ENCODE measurements around the gene CCDC102A. TPM values are rescaled to one million over a fixed set of nuclear protein-coding genes. Genes with fewer than 3 reads are reported as not detected.

CCDC102A gene
- total and polyA plus RNA-seq, 2 donors (not counting 3 experiments of a cell fraction or from before 2014, with no cell fraction given): 7.8 to 12.2 TPM

DNA sequence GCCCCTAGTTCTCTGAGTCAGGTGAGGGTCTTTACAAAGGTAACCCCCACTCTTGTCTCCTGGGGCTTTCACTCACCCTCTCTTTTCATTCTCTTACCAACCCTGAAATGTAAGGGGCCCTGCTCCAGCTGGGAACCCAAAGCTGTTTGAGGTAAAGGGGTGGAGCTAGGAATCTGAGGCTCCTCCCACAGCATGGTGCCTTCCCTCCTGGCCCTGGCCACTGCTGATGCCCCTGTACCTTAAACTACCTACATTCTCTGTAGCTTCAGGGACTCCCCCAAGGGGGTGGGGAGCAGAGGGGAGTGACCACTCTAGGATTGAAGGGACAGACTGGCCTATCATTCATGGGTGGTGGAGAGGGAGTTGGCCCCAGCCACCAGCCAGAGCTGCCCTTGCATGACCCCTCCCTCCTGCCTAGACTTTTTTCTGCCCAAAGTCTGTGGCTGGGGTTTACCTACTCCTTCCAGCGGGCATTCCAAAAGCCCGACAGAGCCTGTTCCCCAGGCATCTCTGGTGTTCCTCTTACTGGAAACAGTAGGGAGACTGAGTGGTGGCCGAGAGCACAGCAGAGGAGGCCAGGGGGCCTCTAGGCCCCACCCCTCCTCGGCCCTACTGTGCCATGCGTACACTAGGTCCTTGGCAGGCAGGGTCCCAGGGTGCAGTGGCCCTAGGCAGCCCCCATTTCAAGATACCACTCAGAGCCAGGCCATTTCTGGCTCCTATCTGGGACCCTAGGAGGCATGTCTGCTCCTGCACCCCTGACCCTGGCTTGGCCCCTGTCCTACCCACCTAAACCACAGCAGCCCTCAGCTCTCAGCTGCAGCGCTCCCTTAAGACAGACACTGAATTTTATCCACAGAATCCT lies 59.6 kb downstream of the CCDC102A start:
- H2AFZ ChIP-seq (ENCODE audit: low read depth, low read length): no peak overlapping the region
- H3K27ac ChIP-seq (ENCODE audit: insufficient read depth, low read depth, low read length): no peak overlapping the region
- ChIA-PET POLR2A (no interaction called here), CTCF (interaction anchor here (0.6 to 4.8 kb wide), 3 partner anchors 13 to 44 kb away, joined by 4 to 25 read pairs (median 24); partner anchors contain the start of gene POLR2C)
- no peak for FAIRE-seq
- no peaks in the 10 kb centered on the region for H3K9me3 ChIP-seq (replicated peaks; ENCODE audit: control insufficient read depth, insufficient read depth, low read length)
- no peak for DNase-seq (ENCODE audit: low read depth, low spot score)
- H3K4me3 ChIP-seq (replicated peaks in 1 of 3; ENCODE audit: insufficient read depth in 1 of 3, low read depth in 1 of 3, low read length in 3 of 3): no peak overlapping the region
- H4K20me1 ChIP-seq (replicated peaks; ENCODE audit: control insufficient read depth, extremely low read depth, insufficient read depth, low read length): no peaks in the 10 kb centered on the region
- dilution Hi-C loops (cut with MboI; ENCODE audit: extremely low pct_ligation_motif_present, low sequenced_read_pairs): no loop called here
- no peaks in the 10 kb centered on the region for H3K9me1 ChIP-seq (replicated peaks; ENCODE audit: control insufficient read depth, extremely low read depth, insufficient read depth, low read length)
- no TSS peak for BruUV-seq (replicated peaks)
- H3K36me3 ChIP-seq (ENCODE audit: control insufficient read depth in 2 of 2, extremely low read depth in 1 of 2, insufficient read depth in 2 of 2, low read length in 2 of 2): peaks cover 0 to 24% of the 10 kb centered on the region in 2 experiments
- intact Hi-C loops (cut with micrococcal nuclease): loop anchor here (1.0 to 10.0 kb wide), 2 partner anchors 43 to 168 kb away; no protein-coding TSS in a partner anchor
- peaks cover 28% of the 10 kb centered on the region for H3K4me1 ChIP-seq (ENCODE audit: control insufficient read depth, extremely low read depth, insufficient read depth, low read length)
- peaks cover 15% of the 10 kb centered on the region for H3K79me2 ChIP-seq (ENCODE audit: control insufficient read depth, insufficient read depth, low read length)
- H3K9ac ChIP-seq (replicated peaks; ENCODE audit: extremely low read depth, insufficient read depth, low read length): no peak overlapping the region
- H3K4me2 ChIP-seq (ENCODE audit: insufficient read depth, low read length): no peak overlapping the region
- TF ChIP-seq, protein P1, sequence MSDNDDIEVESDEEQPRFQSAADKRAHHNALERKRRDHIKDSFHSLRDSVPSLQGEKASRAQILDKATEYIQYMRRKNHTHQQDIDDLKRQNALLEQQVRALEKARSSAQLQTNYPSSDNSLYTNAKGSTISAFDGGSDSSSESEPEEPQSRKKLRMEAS (IDR thresholded peaks at IDR 0.05; ENCODE audit: insufficient read depth, insufficient read length): no peak
- TF ChIP-seq, protein P2, sequence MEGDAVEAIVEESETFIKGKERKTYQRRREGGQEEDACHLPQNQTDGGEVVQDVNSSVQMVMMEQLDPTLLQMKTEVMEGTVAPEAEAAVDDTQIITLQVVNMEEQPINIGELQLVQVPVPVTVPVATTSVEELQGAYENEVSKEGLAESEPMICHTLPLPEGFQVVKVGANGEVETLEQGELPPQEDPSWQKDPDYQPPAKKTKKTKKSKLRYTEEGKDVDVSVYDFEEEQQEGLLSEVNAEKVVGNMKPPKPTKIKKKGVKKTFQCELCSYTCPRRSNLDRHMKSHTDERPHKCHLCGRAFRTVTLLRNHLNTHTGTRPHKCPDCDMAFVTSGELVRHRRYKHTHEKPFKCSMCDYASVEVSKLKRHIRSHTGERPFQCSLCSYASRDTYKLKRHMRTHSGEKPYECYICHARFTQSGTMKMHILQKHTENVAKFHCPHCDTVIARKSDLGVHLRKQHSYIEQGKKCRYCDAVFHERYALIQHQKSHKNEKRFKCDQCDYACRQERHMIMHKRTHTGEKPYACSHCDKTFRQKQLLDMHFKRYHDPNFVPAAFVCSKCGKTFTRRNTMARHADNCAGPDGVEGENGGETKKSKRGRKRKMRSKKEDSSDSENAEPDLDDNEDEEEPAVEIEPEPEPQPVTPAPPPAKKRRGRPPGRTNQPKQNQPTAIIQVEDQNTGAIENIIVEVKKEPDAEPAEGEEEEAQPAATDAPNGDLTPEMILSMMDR (IDR thresholded peaks at IDR 0.05; ENCODE audit: extremely low read depth in 1 of 2, insufficient read depth in 1 of 2, low read depth in 1 of 2, low read length in 2 of 2): no peak
- TF ChIP-seq EZH2 (IDR thresholded peaks at IDR 0.05; ENCODE audit: borderline replicate concordance, low read depth, low read length, severe bottlenecking) (no peak), MYC (IDR thresholded peaks at IDR 0.05; ENCODE audit: low read depth, low read length) (no peak), GATA2 (IDR thresholded peaks at IDR 0.05; ENCODE audit: insufficient read depth, insufficient read length, low read depth, low read length) (no peak), JUN (IDR thresholded peaks at IDR 0.05; ENCODE audit: borderline replicate concordance, insufficient read depth, insufficient read length, low read depth) (no peak), FOS (IDR thresholded peaks at IDR 0.05; ENCODE audit: borderline replicate concordance, insufficient read depth, low read length) (no peak), POLR2A (IDR thresholded peaks at IDR 0.05; ENCODE audit: low read depth, low read length) (no peak), POLR2AphosphoS5 (IDR thresholded peaks at IDR 0.05; ENCODE audit: insufficient read depth, low read depth, low read length) (no peak)
- H3K27me3 ChIP-seq (ENCODE audit: control insufficient read depth in 2 of 2, insufficient read depth in 2 of 2, low read length in 2 of 2): no peaks in the 10 kb centered on the region

Measured in endothelial cell of umbilical vein (primary cell).